HFFc6 (cell line): Measurements from ENCODE around the gene TTC3. TPM values are rescaled to one million over a fixed set of nuclear protein-coding genes. Genes with fewer than 3 reads are reported as not detected.

Experiments used
- DNase-seq: peaks from one replicate; pipeline ENCODE4 v3.0.0-alpha.2; 2018
- H3K27ac Mint-ChIP-seq: 2 replicates; pipeline ENCODE4 v1.8.0; 2020; ENCODE audit warnings: mild to moderate bottlenecking, mixed read lengths
- H3K27me3 Mint-ChIP-seq: 2 replicates; pipeline ENCODE4 v1.8.0; 2021; ENCODE audit warnings: mild to moderate bottlenecking, moderate library complexity, mixed read lengths; ENCODE audit not compliant: insufficient read depth
- H3K36me3 Mint-ChIP-seq: 2 replicates; pipeline ENCODE4 v1.8.0; 2021; ENCODE audit warnings: low read depth, mixed read lengths
- H3K4me1 Mint-ChIP-seq: 2 replicates; pipeline ENCODE4 v1.8.0; 2020; ENCODE audit warnings: low read depth, mixed read lengths
- H3K4me3 Mint-ChIP-seq: 2 replicates; pipeline ENCODE4 v1.8.0; 2020; ENCODE audit warnings: mild to moderate bottlenecking, moderate library complexity, mixed read lengths
- H3K9me3 Mint-ChIP-seq: 2 replicates; pipeline ENCODE4 v1.8.0; 2020; ENCODE audit warnings: mild to moderate bottlenecking, mixed read lengths
- CTCF ChIP-seq: fragments of 200-600 bp; sonication (generic); IDR thresholded peaks from 2 replicates; pipeline ENCODE4 v1.5.0; 2021; ENCODE audit warnings: antibody characterized with exemption, mild to moderate bottlenecking
- total RNA-seq, 6 experiments: library from RNA; stranded (reverse); fragmentation: NEBNext Ultra II Directional; extraction: Animal tissue kit (Norgen Biotek cat#: 25700); gene quantifications; 2 replicates in 1 of 6; 3 replicates in 5 of 6; pipeline ENCODE4 v1.2.3, GENCODE V29; 2021

Gene TTC3
- total RNA-seq, 6 experiments from 2014 or later: 123 to 173 (median 134) TPM

DNA sequence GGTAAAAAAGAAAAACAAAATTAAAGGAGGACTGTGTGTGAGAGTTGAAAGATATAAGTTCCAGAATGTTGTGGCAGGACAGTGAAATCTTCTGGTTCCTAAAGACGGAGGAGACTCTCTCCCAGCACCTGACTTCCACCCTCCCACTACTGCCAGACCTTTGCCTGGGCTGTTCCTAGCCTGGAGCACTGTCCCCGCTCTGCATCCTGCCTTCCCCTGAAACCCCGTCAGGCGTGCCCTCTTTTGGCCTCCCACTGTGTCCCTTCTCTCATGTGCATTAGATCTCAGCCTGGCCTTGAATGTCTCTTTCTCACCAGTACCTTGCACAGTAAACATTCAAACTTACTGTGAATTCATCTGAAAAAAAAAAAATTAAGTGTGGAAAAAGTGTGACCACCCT, 120.0 kb downstream of the TTC3 start:
- no peak for DNase-seq
- no peak for TF ChIP-seq CTCF
- Mint-ChIP-seq H3K4me3 (no peak overlapping the region), H3K4me1 (peaks cover 22% of the 10 kb centered on the region), H3K27ac (no peak overlapping the region), H3K27me3 (no peaks in the 10 kb centered on the region; the same call in 1 of the 2 replicates), H3K36me3 (peaks cover 62% of the 10 kb centered on the region), H3K9me3 (no peaks in the 10 kb centered on the region)

- H3K27ac Mint-ChIP-seq: no peak overlapping the region
- TF ChIP-seq CTCF: no peak
- H3K36me3 Mint-ChIP-seq: peaks cover 63% of the 10 kb centered on the region
- H3K27me3 Mint-ChIP-seq: no peaks in the 10 kb centered on the region; the same call in 1 of the 2 replicates
- H3K4me1 Mint-ChIP-seq: peaks cover 29% of the 10 kb centered on the region
- no peaks in the 10 kb centered on the region for H3K9me3 Mint-ChIP-seq
- DNase-seq: no peak
- no peak overlapping the region for H3K4me3 Mint-ChIP-seq
These were observed 120.6 kb downstream of the TTC3 start for GRCh38 chr21:37193676-37194075.

- TF ChIP-seq CTCF: no peak
- H3K9me3 Mint-ChIP-seq: no peaks in the 10 kb centered on the region
- no peak overlapping the region; the same call in 1 of the 2 replicates for H3K4me3 Mint-ChIP-seq
- H3K27me3 Mint-ChIP-seq: no peaks in the 10 kb centered on the region; the same call in 1 of the 2 replicates
- peaks cover 43% of the 10 kb centered on the region for H3K4me1 Mint-ChIP-seq
- H3K27ac Mint-ChIP-seq: no peak overlapping the region
- no peak for DNase-seq
- peaks cover 60% of the 10 kb centered on the region for H3K36me3 Mint-ChIP-seq
These were observed 122.0 kb downstream of the TTC3 start for GRCh38 chr21:37195059-37195458.

GRCh38 chr21:37195610-37196009, 122.6 kb downstream of the TTC3 start:
- Mint-ChIP-seq H3K27ac (no peak overlapping the region), H3K4me3 (no peak overlapping the region), H3K9me3 (no peaks in the 10 kb centered on the region), H3K36me3 (peaks cover 63% of the 10 kb centered on the region), H3K4me1 (peaks cover 48% of the 10 kb centered on the region), H3K27me3 (peaks cover under 1% of the 10 kb centered on the region; the same call in 1 of the 2 replicates)
- no peak for DNase-seq
- no peak for TF ChIP-seq CTCF

GRCh38 chr21:37196847-37197246, 123.8 kb downstream of the TTC3 start:
- H3K36me3 Mint-ChIP-seq: peaks cover 64% of the 10 kb centered on the region
- H3K27me3 Mint-ChIP-seq: peaks cover 3% of the 10 kb centered on the region; the same call in 1 of the 2 replicates
- no peak for DNase-seq

More at GRCh38 chr21:37196847-37197246, 123.8 kb downstream of the TTC3 start:
- H3K4me3 Mint-ChIP-seq: no peak overlapping the region
- no peak for TF ChIP-seq CTCF
- H3K4me1 Mint-ChIP-seq: peaks cover 51% of the 10 kb centered on the region
- peak overlapping the region; percentile 7; the same call in 1 of the 2 replicates for H3K27ac Mint-ChIP-seq
- H3K9me3 Mint-ChIP-seq: no peaks in the 10 kb centered on the region
